ENCODE results near the gene EXOC3L4.

EXOC3L4 gene

GRCh38 chr14:103140316-103141109 is 46.0 kb downstream of the EXOC3L4 start:
- no peak for DNase-seq
- H3K9me3 ChIP-seq (ENCODE audit: control insufficient read depth, low read length): no peaks in the 10 kb centered on the region
- peaks cover 3% of the 10 kb centered on the region for H3K27me3 ChIP-seq (replicated peaks; ENCODE audit: control insufficient read depth, insufficient read depth, low read length, poor library complexity, severe bottlenecking)

GRCh38 chr14:103141117-103141796 is 46.7 kb downstream of the EXOC3L4 start:
- no peaks in the 10 kb centered on the region for H3K9me3 ChIP-seq (ENCODE audit: control insufficient read depth, low read length)
- H3K27me3 ChIP-seq (replicated peaks; ENCODE audit: control insufficient read depth, insufficient read depth, low read length, poor library complexity, severe bottlenecking): peaks cover 3% of the 10 kb centered on the region

More at GRCh38 chr14:103140316-103141109, 46.0 kb downstream of the EXOC3L4 start:
- Histone ChIP-seq H3K36me3 (ENCODE audit: control insufficient read depth, insufficient read depth, low read length) (no peaks in the 10 kb centered on the region), H3K4me1 (ENCODE audit: control insufficient read depth, insufficient read depth, low read length, poor library complexity, severe bottlenecking) (no peaks in the 10 kb centered on the region), H3K4me3 (ENCODE audit: insufficient read depth, low read depth, low read length, poor library complexity, severe bottlenecking) (no peak overlapping the region), H3K27ac (ENCODE audit: insufficient read depth, low read length, poor library complexity, severe bottlenecking) (no peak overlapping the region)

GRCh38 chr14:103142026-103142425 is 47.5 kb downstream of the EXOC3L4 start:
- Histone ChIP-seq H3K27ac (ENCODE audit: insufficient read depth, low read length, poor library complexity, severe bottlenecking) (no peak overlapping the region), H3K4me3 (ENCODE audit: insufficient read depth, low read depth, low read length, poor library complexity, severe bottlenecking) (no peak overlapping the region), H3K9me3 (ENCODE audit: control insufficient read depth, low read length) (no peaks in the 10 kb centered on the region), H3K36me3 (ENCODE audit: control insufficient read depth, insufficient read depth, low read length) (no peaks in the 10 kb centered on the region), H3K27me3 (replicated peaks; ENCODE audit: control insufficient read depth, insufficient read depth, low read length, poor library complexity, severe bottlenecking) (peaks cover 3% of the 10 kb centered on the region), H3K4me1 (ENCODE audit: control insufficient read depth, insufficient read depth, low read length, poor library complexity, severe bottlenecking) (no peaks in the 10 kb centered on the region)
- no peak for DNase-seq

More at GRCh38 chr14:103141117-103141796, 46.7 kb downstream of the EXOC3L4 start:
- no peaks in the 10 kb centered on the region for H3K36me3 ChIP-seq (ENCODE audit: control insufficient read depth, insufficient read depth, low read length)
- no peak overlapping the region for H3K4me3 ChIP-seq (ENCODE audit: insufficient read depth, low read depth, low read length, poor library complexity, severe bottlenecking)
- DNase-seq: no peak
- H3K27ac ChIP-seq (ENCODE audit: insufficient read depth, low read length, poor library complexity, severe bottlenecking): no peak overlapping the region
- no peaks in the 10 kb centered on the region for H3K4me1 ChIP-seq (ENCODE audit: control insufficient read depth, insufficient read depth, low read length, poor library complexity, severe bottlenecking)

GRCh38 chr14:103142721-103143302 is 48.3 kb downstream of the EXOC3L4 start:
- Histone ChIP-seq H3K36me3 (ENCODE audit: control insufficient read depth, insufficient read depth, low read length) (no peaks in the 10 kb centered on the region), H3K4me1 (ENCODE audit: control insufficient read depth, insufficient read depth, low read length, poor library complexity, severe bottlenecking) (no peaks in the 10 kb centered on the region), H3K27me3 (replicated peaks; ENCODE audit: control insufficient read depth, insufficient read depth, low read length, poor library complexity, severe bottlenecking) (peaks cover 3% of the 10 kb centered on the region), H3K9me3 (ENCODE audit: control insufficient read depth, low read length) (no peaks in the 10 kb centered on the region), H3K4me3 (ENCODE audit: insufficient read depth, low read depth, low read length, poor library complexity, severe bottlenecking) (no peak overlapping the region), H3K27ac (ENCODE audit: insufficient read depth, low read length, poor library complexity, severe bottlenecking) (no peak overlapping the region)
- no peak for DNase-seq

- Histone ChIP-seq H3K27me3 (replicated peaks; ENCODE audit: control insufficient read depth, insufficient read depth, low read length, poor library complexity, severe bottlenecking) (peaks cover 3% of the 10 kb centered on the region), H3K4me1 (ENCODE audit: control insufficient read depth, insufficient read depth, low read length, poor library complexity, severe bottlenecking) (no peaks in the 10 kb centered on the region), H3K9me3 (ENCODE audit: control insufficient read depth, low read length) (no peaks in the 10 kb centered on the region), H3K36me3 (ENCODE audit: control insufficient read depth, insufficient read depth, low read length) (no peaks in the 10 kb centered on the region), H3K27ac (ENCODE audit: insufficient read depth, low read length, poor library complexity, severe bottlenecking) (no peak overlapping the region), H3K4me3 (ENCODE audit: insufficient read depth, low read depth, low read length, poor library complexity, severe bottlenecking) (no peak overlapping the region)
- DNase-seq: no peak
Measured at GRCh38 chr14:103143506-103143905, 49.0 kb downstream of the EXOC3L4 start.

- no peaks in the 10 kb centered on the region for H3K4me1 ChIP-seq (ENCODE audit: control insufficient read depth, insufficient read depth, low read length, poor library complexity, severe bottlenecking)
- no peaks in the 10 kb centered on the region for H3K36me3 ChIP-seq (ENCODE audit: control insufficient read depth, insufficient read depth, low read length)
- no peak overlapping the region for H3K4me3 ChIP-seq (ENCODE audit: insufficient read depth, low read depth, low read length, poor library complexity, severe bottlenecking)
- no peaks in the 10 kb centered on the region for H3K9me3 ChIP-seq (ENCODE audit: control insufficient read depth, low read length)
- no peak overlapping the region for H3K27ac ChIP-seq (ENCODE audit: insufficient read depth, low read length, poor library complexity, severe bottlenecking)
- DNase-seq: no peak
- peaks cover 3% of the 10 kb centered on the region for H3K27me3 ChIP-seq (replicated peaks; ENCODE audit: control insufficient read depth, insufficient read depth, low read length, poor library complexity, severe bottlenecking)
Measured at GRCh38 chr14:103144085-103144484, 49.6 kb downstream of the EXOC3L4 start.

- H3K36me3 ChIP-seq (ENCODE audit: control insufficient read depth, insufficient read depth, low read length): no peaks in the 10 kb centered on the region
- DNase-seq: no peak
- no peaks in the 10 kb centered on the region for H3K9me3 ChIP-seq (ENCODE audit: control insufficient read depth, low read length)
- peaks cover 3% of the 10 kb centered on the region for H3K27me3 ChIP-seq (replicated peaks; ENCODE audit: control insufficient read depth, insufficient read depth, low read length, poor library complexity, severe bottlenecking)
- no peaks in the 10 kb centered on the region for H3K4me1 ChIP-seq (ENCODE audit: control insufficient read depth, insufficient read depth, low read length, poor library complexity, severe bottlenecking)
- H3K4me3 ChIP-seq (ENCODE audit: insufficient read depth, low read depth, low read length, poor library complexity, severe bottlenecking): no peak overlapping the region
- H3K27ac ChIP-seq (ENCODE audit: insufficient read depth, low read length, poor library complexity, severe bottlenecking): no peak overlapping the region
Measured at GRCh38 chr14:103146141-103146709, 51.7 kb downstream of the EXOC3L4 start.

- Histone ChIP-seq H3K27ac (ENCODE audit: insufficient read depth, low read length, poor library complexity, severe bottlenecking) (no peak overlapping the region), H3K4me1 (ENCODE audit: control insufficient read depth, insufficient read depth, low read length, poor library complexity, severe bottlenecking) (no peaks in the 10 kb centered on the region), H3K4me3 (ENCODE audit: insufficient read depth, low read depth, low read length, poor library complexity, severe bottlenecking) (no peak overlapping the region), H3K9me3 (ENCODE audit: control insufficient read depth, low read length) (no peaks in the 10 kb centered on the region), H3K27me3 (replicated peaks; ENCODE audit: control insufficient read depth, insufficient read depth, low read length, poor library complexity, severe bottlenecking) (no peaks in the 10 kb centered on the region), H3K36me3 (ENCODE audit: control insufficient read depth, insufficient read depth, low read length) (no peaks in the 10 kb centered on the region)
- DNase-seq: no peak
Measured at GRCh38 chr14:103149351-103150237, 55.1 kb downstream of the EXOC3L4 start.

GRCh38 chr14:103151270-103151945 is 56.9 kb downstream of the EXOC3L4 start:
- Histone ChIP-seq H3K9me3 (ENCODE audit: control insufficient read depth, low read length) (no peaks in the 10 kb centered on the region), H3K27me3 (replicated peaks; ENCODE audit: control insufficient read depth, insufficient read depth, low read length, poor library complexity, severe bottlenecking) (no peaks in the 10 kb centered on the region), H3K36me3 (ENCODE audit: control insufficient read depth, insufficient read depth, low read length) (no peaks in the 10 kb centered on the region), H3K27ac (ENCODE audit: insufficient read depth, low read length, poor library complexity, severe bottlenecking) (no peak overlapping the region), H3K4me1 (ENCODE audit: control insufficient read depth, insufficient read depth, low read length, poor library complexity, severe bottlenecking) (no peaks in the 10 kb centered on the region), H3K4me3 (ENCODE audit: insufficient read depth, low read depth, low read length, poor library complexity, severe bottlenecking) (no peak overlapping the region)
- DNase-seq: no peak
